ENCODE results near the gene CCDC87. TPM values are rescaled to one million over a fixed set of nuclear protein-coding genes. Genes with fewer than 3 reads are reported as not detected.

The CCDC87 gene
- total RNA-seq, 1 donor from 2014 or later, result 0.21 TPM

- H3K9me3 ChIP-seq, result no peaks in the 10 kb centered on the region
- H3K27me3 ChIP-seq, result no peaks in the 10 kb centered on the region
- H3K4me3 ChIP-seq, result no peak overlapping the region
- DNase-seq (ENCODE audit: low spot score in 2 of 2), result no peak
- H3K4me1 ChIP-seq, result peaks cover 0 to 36% of the 10 kb centered on the region in 2 donors
- no peak for TF ChIP-seq CTCF (IDR thresholded peaks at IDR 0.05)
- H3K36me3 ChIP-seq, result peaks cover 44 to 61% of the 10 kb centered on the region in 2 donors
- intact Hi-C loops (cut with DNase I), result no loop called here
- no peak overlapping the region for H3K27ac ChIP-seq
Observed at GRCh38 chr11:66625041-66625751, 32.3 kb upstream of the CCDC87 start.

- no peaks in the 10 kb centered on the region for H3K27me3 ChIP-seq
- intact Hi-C loops (cut with DNase I), result no loop called here
- TF ChIP-seq CTCF (IDR thresholded peaks at IDR 0.05), result no peak
- no peak overlapping the region for H3K4me3 ChIP-seq
- H3K4me1 ChIP-seq, result peaks cover 2 to 41% of the 10 kb centered on the region in 2 donors
- no peak for DNase-seq (ENCODE audit: low spot score in 2 of 2)
- no peak overlapping the region for H3K27ac ChIP-seq
- peaks cover 44 to 55% of the 10 kb centered on the region in 2 donors for H3K36me3 ChIP-seq
- no peaks in the 10 kb centered on the region for H3K9me3 ChIP-seq
Observed at GRCh38 chr11:66624450-66624849, 31.6 kb upstream of the CCDC87 start.

GRCh38 chr11:66619080-66619554 is 26.3 kb upstream of the CCDC87 start:
- Histone ChIP-seq H3K36me3 (peaks cover 2 to 6% of the 10 kb centered on the region in 2 donors), H3K4me3 (peak overlapping the region; percentile 63 to 85), H3K27me3 (no peaks in the 10 kb centered on the region), H3K27ac (peak overlapping the region; percentile 51 to 92), H3K9me3 (no peaks in the 10 kb centered on the region), H3K4me1 (peaks cover 6 to 48% of the 10 kb centered on the region in 2 donors)
- TF ChIP-seq CTCF (IDR thresholded peaks at IDR 0.05), result no peak
- no peak for DNase-seq (ENCODE audit: low spot score in 2 of 2)
- intact Hi-C loops (cut with DNase I), result loop anchor here (5.0 kb wide), 1 partner anchor 42 kb away; no protein-coding TSS in a partner anchor

GRCh38 chr11:66617155-66617834 is 24.4 kb upstream of the CCDC87 start:
- no peaks in the 10 kb centered on the region for H3K36me3 ChIP-seq
- H3K4me3 ChIP-seq, result peak overlapping the region; percentile 63 to 85
- intact Hi-C loops (cut with DNase I), result loop anchor here (1.0 to 5.0 kb wide), 3 partner anchors 14 to 71 kb away; partner anchors contain the start of genes ACTN3 and ZDHHC24
- TF ChIP-seq CTCF (IDR thresholded peaks at IDR 0.05), result no peak
- peaks cover 6 to 36% of the 10 kb centered on the region in 2 donors for H3K4me1 ChIP-seq
- peak overlapping the region; percentile 92 to 95 for H3K27ac ChIP-seq
- DNase-seq (ENCODE audit: low spot score in 2 of 2), result peak; percentile 30 to 89
- no peaks in the 10 kb centered on the region for H3K27me3 ChIP-seq
- no peaks in the 10 kb centered on the region for H3K9me3 ChIP-seq

GRCh38 chr11:66616379-66617154 is 23.7 kb upstream of the CCDC87 start, which contains the start of gene RBM14:
Gene RBM14, plus strand, starts transcription at chr11:66616630. Its CDS starts 91 bp downstream, at chr11:66616721.
- peaks cover 6 to 30% of the 10 kb centered on the region in 2 donors for H3K4me1 ChIP-seq
- H3K27ac ChIP-seq, result peak within 1 kb of the TSS; percentile 92 to 95
- no peaks in the 10 kb centered on the region for H3K27me3 ChIP-seq
- H3K9me3 ChIP-seq, result no peaks in the 10 kb centered on the region
- no peaks in the 10 kb centered on the region for H3K36me3 ChIP-seq
- TF ChIP-seq CTCF (IDR thresholded peaks at IDR 0.05), result no peak
- DNase-seq (ENCODE audit: low spot score in 2 of 2), result peak; percentile 96 to 99
- intact Hi-C loops (cut with DNase I), result loop anchor here (1.0 to 5.0 kb wide), 6 partner anchors 14 to 70 kb away; partner anchors contain the start of genes ACTN3, CCDC87, CCS and RBM4
- H3K4me3 ChIP-seq, result peak within 1 kb of the TSS; percentile 63 to 85

All from ascending aorta (tissue), 2 donors.